Effector CD4-positive, alpha-beta T cell (primary cell): ENCODE results near the gene PLAGL2.
"Not testable (repeated sequence)": the region's sequence is repeated elsewhere in the genome, so short reads cannot be mapped to it uniquely, and the experiment has no call there.

Experiments
- DNase-seq: peaks from one replicate; pipeline ENCODE4 v3.0.0-alpha.2; 2020

PLAGL2 gene

GRCh38 chr20:32179515-32179914, 28.0 kb downstream of the PLAGL2 start:
- DNase-seq: no peak

DNA sequence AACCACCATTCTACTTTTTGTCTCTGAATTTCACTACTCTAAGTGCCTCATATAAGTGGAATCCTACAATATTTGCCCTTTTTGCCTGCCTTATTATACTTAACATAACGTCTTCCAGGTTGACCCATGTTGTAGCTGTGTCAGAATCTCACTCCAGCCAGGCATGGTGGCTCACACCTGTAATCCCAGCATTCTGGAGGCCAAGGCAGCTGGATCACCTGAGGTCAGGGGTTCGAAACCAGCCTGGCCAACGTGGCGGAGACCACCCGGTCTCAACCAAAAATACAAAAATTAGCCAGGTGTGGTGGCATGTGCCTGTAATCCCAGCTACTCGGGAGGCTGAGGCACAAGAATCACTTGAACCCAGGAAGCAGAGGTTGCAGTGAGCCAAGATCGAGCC, 29.8 kb downstream of the PLAGL2 start:
- not testable (repeated sequence) for DNase-seq

GRCh38 chr20:32168184-32168910, 39.2 kb downstream of the PLAGL2 start:
- DNase-seq: no peak

DNA sequence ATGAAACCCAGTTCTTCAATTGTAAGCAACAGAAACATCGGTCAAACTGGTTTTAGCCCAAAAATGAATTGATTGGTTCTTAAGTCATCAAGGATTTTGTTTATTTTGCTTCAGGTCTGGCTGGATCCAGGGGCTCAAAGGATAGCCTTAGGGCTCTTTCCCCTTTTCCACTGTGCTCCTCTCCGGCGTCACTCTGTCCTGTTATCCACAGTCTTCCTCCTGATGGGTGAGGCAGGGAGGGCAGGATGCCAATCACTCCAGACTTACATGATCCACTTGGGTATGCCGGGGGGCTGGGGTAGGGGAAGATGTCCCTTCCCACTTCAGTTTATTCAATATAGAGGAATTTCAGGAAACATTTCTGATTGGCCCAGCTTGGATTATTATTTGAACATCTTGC, 40.0 kb downstream of the PLAGL2 start:
- DNase-seq: no peak

GRCh38 chr20:32165836-32166545, 41.6 kb downstream of the PLAGL2 start:
- DNase-seq: no peak

GRCh38 chr20:32164984-32165735, 42.4 kb downstream of the PLAGL2 start:
- no peak for DNase-seq

- no peak for DNase-seq
Measured at GRCh38 chr20:32163951-32164350, 43.6 kb downstream of the PLAGL2 start.

DNA sequence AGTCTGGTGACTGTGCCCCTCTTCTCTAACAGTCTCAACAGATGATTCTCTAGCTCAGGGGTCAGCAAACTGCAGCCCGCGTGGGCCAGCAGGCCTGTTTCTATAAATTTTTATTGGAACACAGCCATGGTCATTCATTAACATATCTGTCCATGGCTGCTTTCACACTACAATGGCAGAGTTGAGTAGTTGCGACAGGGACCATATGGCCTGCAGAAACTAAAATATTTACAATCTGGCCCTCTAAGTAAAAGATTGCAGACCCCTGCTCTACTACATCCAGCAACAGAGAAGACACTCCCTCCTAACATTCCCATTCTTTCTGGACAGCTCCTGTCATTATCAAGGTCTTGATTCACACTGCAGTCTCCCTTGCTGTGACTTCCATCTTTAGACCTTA, 45.2 kb downstream of the PLAGL2 start:
- no peak for DNase-seq

DNA sequence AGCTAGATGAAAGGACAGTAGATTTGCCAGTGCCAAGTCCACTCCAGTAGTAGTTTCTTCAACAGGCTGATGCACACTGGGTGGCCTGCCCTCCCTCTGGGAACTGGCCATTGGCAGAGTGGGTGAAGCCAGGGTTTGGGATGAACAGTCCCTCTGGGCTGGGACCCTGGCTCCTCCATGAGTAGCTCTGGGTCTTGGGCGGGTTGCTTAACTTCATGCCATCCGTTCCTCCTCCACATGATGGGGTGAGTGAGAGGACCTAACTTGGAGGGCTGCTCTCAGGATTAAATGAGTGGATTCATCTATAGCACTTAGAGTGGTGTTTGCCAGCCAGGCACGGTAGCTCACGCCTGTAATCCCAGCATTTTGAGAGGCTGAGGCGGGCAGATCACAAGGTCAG, 47.2 kb downstream of the PLAGL2 start:
- no peak for DNase-seq

DNA sequence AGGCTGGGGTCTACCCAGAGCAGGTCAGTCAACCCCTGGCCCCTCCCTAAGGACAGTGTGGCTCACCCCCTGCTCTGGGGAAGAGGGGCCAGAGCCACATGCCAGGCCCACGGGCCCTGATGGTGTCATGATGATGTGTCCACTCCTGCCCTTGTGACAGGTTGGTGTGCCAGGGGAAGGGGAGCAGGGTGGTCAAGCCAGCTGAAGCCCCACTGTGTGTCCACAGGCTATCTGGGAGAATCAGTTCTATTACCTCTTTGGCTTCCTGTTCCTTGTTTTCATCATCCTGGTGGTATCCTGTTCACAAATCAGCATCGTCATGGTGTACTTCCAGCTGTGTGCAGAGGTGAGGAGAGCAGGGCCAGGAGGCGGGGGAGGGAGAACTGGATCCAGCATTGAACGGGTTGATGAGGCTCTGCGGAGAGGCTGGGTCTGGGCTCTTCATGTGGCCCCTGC, 47.7 kb downstream of the PLAGL2 start:
- no peak for DNase-seq

GRCh38 chr20:32158943-32159660, 48.4 kb downstream of the PLAGL2 start:
- no peak for DNase-seq

- DNase-seq: no peak
Measured at GRCh38 chr20:32158351-32158750, 49.2 kb downstream of the PLAGL2 start.

GRCh38 chr20:32157611-32158010, 49.9 kb downstream of the PLAGL2 start:
- DNase-seq: no peak

- DNase-seq: no peak
Measured at GRCh38 chr20:32155017-32155981, 52.2 kb downstream of the PLAGL2 start.

DNA sequence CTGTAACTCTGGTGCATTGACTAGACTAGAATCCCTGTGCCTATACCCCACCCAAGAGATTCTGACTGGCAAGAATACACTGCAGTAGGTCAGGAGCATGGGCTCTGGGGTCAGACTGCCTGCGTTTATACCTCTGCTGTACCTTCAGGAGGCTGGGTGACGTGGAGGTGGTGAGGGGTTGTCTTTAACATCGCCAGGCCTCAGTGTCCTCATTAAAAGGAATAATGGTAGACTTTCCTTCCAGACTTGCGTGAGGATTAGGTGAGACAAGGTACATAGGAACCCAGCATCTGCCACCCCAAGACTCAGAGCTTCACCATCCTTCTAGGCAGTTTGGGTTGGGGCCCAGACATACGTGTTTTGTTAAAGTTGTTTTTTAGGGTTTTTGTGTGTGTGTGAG, 53.8 kb downstream of the PLAGL2 start:
- no peak for DNase-seq

GRCh38 chr20:32153156-32153665, 54.3 kb downstream of the PLAGL2 start:
- no peak for DNase-seq

GRCh38 chr20:32152421-32153155, 55.0 kb downstream of the PLAGL2 start:
- DNase-seq: no peak

GRCh38 chr20:32150291-32150848, 57.2 kb downstream of the PLAGL2 start:
- no peak for DNase-seq

DNA sequence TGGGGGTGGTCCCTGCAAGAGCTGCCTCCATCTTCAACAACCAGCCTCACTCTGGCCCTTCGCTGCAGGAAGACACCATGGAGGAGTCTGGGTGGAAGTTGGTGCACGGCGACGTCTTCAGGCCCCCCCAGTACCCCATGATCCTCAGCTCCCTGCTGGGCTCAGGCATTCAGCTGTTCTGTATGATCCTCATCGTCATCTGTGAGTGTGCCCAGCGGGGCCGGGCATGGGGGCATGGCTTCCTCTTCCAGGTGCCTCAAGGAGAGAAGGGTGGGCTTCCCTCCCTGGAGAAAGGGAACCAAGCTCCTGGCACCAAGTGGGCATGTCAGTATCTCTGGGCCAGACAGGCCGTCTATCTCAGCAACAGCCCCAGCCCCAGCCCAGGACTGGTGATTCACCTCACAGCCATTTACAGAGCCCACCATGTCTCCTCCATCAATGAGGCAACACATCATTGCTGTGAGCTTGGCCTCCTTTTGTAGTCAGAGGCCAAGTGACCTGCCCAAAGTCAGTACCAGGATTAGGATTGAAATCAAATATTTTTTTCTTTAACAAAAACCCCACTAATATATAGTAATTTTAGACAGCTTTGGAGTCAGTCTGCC, 57.9 kb downstream of the PLAGL2 start:
- no peak for DNase-seq
